ENCODE measurements around the gene ADCY4.

DNA sequence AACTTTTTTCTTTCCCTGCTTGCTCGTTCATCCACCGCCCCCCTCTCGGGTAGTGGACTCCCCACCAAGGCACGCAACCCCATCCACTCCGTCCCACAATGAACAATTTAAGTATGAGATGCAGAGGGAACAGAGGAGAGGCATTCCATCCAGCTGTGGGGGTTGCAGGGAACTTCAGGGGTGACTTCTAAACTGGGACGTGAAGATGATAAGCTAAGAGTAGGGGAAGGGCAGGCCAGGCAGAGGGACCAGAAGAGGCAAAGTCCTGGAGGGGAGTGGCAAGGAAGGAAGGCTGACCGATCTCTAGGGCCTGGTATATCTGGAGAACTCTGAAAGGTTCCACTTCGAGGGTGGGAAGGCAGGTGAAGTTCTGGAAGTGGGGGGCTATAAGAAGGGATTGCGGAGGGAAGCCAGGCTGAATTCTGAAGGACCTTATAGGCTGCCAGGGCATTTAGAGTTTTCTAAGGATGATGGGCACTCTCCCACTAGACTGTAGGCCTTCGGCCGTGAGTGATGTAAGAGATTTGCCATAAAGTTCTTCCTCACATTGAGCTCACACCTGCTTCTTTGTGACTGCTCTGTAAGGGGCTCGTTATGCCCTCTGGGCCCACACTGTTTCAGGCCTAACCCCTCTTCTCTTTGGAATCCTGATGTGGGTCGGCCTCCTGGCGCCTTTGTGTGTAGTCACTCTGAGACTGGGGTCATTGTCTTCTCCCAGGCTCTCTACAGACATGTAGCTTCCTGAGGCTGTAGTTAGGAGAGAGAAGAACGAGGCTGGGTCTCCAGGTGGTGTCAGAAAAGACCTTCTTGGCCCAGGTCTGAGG, 45.2 kb upstream of the ADCY4 start:
- TF ChIP-seq POLR2A (IDR thresholded peaks at IDR 0.05), result no peak
- TF ChIP-seq, protein P1, sequence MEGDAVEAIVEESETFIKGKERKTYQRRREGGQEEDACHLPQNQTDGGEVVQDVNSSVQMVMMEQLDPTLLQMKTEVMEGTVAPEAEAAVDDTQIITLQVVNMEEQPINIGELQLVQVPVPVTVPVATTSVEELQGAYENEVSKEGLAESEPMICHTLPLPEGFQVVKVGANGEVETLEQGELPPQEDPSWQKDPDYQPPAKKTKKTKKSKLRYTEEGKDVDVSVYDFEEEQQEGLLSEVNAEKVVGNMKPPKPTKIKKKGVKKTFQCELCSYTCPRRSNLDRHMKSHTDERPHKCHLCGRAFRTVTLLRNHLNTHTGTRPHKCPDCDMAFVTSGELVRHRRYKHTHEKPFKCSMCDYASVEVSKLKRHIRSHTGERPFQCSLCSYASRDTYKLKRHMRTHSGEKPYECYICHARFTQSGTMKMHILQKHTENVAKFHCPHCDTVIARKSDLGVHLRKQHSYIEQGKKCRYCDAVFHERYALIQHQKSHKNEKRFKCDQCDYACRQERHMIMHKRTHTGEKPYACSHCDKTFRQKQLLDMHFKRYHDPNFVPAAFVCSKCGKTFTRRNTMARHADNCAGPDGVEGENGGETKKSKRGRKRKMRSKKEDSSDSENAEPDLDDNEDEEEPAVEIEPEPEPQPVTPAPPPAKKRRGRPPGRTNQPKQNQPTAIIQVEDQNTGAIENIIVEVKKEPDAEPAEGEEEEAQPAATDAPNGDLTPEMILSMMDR (IDR thresholded peaks at IDR 0.05), result no peak

Data from testis (tissue), 2 donors.